ENCODE results near the gene KIF21B.
"Not testable (repeated sequence)": the region's sequence is repeated elsewhere in the genome, so short reads cannot be mapped to it uniquely, and the experiment has no call there.

Gene KIF21B

DNA sequence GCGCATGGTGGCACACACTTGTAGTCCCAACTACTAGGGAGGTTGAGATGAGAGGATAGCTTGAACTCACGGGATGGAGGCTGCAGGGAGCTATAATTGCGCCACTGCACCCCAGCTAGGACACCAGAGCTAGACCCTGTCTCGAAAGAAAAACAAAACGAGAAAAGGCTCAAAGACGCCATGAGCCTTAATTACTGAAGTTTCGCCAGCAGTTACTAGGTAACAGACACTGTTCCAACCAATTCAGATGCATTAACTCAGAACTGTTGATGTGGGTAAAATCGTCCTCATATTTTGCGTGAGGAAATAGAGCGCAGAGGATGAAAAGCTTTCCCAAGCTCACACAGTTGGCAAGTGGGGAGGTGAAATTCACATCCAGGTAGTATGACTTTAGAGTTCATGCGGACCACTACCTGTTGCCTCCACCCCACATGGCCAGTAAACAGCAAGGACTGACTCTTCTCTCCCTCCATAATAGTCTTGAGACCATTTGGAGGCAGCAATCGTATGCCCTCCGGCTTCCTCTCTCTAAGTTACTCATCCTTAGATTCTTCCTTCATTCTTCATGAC lies 88.8 kb downstream of the KIF21B start:
- DNase-seq: no peak

DNA sequence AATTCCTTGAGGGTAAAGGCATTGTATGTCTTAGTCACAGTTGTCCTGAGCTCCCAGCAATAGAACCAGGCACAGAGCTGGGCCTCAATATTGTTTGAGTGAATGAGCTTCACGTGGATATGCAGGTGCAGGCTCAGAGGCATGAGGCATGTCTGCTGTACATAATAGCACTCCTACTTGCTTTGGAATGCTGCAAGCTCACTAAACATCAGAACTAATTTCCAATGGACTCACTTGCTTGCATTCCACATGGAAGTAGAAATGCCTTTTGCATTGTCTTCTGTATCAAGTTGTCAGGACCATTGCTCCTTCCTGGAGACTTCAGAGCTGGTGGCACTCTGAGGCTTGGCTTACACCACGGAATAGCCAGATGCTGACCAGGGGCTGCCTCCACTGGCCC lies 91.7 kb downstream of the KIF21B start:
- DNase-seq: no peak

DNA sequence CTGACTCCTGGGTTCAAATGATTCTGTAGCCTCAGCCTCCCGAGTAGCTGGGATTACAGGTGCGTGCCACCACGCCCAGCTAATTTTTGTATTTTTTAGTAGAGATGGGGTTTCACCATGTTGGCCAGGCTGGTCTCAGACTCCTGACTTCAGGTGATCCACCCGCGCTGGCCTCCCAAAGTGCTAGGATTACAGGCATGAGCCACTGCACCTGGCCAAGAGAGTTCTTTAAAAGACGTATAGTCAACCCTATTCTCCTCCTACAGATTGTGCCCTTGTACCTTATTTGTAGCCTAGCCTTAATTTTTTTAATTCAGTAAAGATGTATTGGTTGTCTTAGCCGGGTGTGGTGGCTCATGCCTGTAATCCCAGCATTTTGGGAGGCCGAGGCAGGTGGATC lies 93.2 kb downstream of the KIF21B start:
- DNase-seq: not testable (repeated sequence)

DNA sequence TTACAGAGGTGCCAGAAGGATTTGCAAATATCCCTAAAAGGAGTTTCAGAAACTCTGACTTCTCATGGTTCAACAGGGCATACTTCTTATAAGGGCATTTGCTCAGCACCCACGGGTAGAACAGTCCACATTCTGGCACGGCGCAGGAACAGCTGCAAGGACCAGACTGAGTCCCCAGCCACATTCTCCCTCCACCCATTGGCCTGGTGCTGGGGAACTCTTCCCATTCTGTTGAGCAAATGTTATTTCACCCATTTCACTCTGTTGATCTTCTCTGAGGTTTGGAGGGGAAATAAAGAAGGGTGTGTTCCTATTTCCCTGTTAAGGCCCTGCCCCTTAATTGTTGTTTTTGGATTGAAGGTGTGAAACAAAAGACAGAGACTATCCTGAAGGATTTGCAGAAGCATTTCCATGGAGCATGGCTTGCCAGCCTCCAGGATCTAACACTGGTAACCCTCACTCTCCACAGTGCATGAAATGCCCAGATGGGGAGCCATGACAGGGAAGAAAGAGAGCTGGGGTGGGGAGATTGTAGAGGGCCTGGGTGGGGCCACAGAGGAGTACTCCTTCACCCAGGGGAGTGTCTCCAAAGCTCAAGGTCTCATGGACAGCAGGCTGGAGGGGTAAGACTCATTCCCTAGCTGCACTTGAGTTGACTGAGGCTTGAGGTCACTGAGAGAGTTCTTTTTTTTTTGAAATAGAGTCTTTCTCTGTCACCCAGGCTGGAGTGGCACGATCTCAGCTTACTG lies 93.8 kb downstream of the KIF21B start:
- DNase-seq: no peak

DNA sequence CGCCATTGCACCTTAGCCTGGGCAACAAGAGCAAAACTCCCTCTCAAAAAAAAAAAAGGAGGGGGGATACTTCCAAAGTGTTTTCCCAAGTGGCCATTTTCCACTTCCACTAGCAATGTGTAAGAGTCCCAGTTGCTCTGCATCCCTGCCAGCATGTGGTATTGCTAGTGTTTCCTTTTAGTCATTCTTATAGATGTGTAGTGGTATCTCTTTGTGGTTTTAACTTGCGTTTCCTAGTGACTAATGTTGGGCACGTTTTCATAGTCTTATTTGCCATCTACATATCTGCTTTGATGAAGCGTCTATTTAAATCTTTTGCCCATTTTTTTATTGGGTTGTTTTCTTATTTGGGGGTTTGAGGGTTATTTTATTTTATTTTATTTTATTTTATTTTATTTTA lies 97.7 kb downstream of the KIF21B start:
- peak; percentile 36 for DNase-seq

DNA sequence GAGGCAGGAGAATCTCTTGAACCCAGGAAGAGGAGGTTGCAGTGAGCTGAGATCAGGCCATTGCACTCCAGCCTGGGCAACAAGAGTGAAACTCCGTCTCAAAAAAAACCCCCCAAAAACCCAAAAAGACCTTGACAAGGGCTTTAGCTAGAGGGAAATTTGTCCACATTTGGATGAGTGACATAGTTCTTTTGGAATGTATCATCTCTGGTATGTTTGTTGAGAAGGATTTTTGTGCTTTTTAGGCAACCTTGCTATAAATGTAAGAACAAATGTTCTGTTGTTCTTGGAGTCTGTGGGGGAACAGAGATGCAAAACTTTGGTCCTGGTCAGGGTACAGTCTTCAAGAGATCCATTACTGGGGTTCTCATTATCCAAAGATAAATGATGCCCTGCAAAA lies 99.9 kb downstream of the KIF21B start:
- peak; percentile 29 for DNase-seq

DNA sequence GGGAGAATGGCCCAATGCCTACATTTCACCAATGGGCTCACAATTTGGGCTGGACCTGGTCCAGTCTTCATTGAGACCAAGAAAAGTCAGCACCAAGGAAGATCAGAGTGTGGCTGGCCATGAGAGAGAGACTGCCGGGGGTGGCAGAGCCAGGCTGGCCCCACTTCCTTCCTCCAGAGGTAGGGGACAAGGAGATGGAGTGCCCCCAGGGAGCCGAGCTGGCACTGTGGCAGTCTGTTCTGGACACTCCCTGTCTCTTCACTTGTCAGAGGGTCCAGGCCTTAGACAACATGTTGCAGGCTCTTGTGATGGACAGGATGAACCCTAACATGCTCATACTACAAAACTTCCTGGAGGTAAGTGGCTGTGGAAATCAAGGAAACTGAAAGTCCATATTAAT lies 101.1 kb downstream of the KIF21B start:
- no peak for DNase-seq

DNA sequence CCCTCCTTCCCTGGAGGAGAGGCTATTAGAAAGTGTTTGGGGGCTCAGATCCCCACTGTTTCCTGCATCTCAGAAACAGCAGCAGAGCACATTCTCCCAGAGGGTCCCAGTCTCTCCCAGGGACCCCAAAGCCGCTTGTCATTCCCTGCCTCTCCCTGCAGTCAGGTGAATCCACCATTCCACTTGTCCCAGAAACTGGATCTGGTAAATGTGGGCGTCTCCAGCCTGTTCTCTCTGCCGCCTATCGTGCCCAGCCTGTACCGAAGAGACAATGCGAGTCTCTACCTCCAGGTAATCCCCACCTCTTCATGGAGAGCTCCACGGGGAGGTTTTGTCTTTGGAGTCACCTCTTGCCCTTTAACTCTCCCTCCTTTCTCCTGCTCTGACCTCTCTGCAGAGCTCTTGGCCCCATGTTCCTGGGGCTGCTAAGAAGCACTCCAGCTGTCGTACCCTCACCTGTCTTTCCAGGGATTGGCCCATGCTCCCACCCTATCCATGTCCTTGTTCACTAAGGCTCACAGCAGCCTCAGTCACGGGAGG lies 101.9 kb downstream of the KIF21B start:
- DNase-seq: no peak
